ENCODE results near the gene SOX13.

Gene SOX13

DNA sequence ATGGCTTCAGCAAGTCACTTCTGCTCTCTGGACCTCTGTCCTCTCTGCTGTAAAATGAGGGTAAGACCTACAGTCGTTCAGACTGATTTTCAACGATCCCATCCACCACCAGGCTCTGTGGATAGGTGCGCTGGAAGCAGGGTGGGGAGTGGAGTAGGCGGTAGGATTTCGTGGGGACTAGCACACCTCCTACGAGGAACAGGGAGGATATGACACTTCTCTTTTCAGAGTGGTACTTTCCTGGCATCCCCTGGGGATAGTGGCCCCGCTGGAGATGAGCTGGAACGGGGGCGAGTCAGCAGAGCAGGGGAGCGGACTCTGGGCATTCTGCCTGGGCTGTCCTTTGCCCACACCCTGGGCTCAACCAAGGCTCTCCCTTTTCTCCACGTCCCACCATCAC is 61.2 kb downstream of the SOX13 start:
- H3K27me3 ChIP-seq: no peaks in the 10 kb centered on the region
- peak overlapping the region; percentile 38; the same call in 1 of the 2 replicates for H3K4me2 ChIP-seq
- no peak for TF ChIP-seq Cebpa-rat (IDR thresholded peaks at IDR 0.05)
- 0 out of 2 replicates have a peak overlapping the region, but pooled peaks have one; percentile 1 for H3K27ac ChIP-seq
- H3K4me1 ChIP-seq: peaks cover 11% of the 10 kb centered on the region
- H3K4me3 ChIP-seq: no peak overlapping the region
- H3K9ac ChIP-seq: 0 out of 2 replicates have a peak overlapping the region, but pooled peaks have one; percentile 15
- H3K36me3 ChIP-seq: peaks cover 33% of the 10 kb centered on the region
- H4K20me1 ChIP-seq: no peaks in the 10 kb centered on the region
- no peaks in the 10 kb centered on the region for H3K9me3 ChIP-seq

GRCh38 chr1:204136814-204137213 is 63.9 kb downstream of the SOX13 start:
- no peak overlapping the region for H3K4me2 ChIP-seq
- peaks cover 52% of the 10 kb centered on the region for H3K36me3 ChIP-seq
- no peak overlapping the region for H3K9ac ChIP-seq
- peaks cover 11% of the 10 kb centered on the region for H3K4me1 ChIP-seq
- no peaks in the 10 kb centered on the region for H3K9me3 ChIP-seq
- no peak overlapping the region for H3K4me3 ChIP-seq
- H4K20me1 ChIP-seq: no peaks in the 10 kb centered on the region
- H3K27me3 ChIP-seq: no peaks in the 10 kb centered on the region
- H3K27ac ChIP-seq: no peak overlapping the region
- no peak for TF ChIP-seq Cebpa-rat (IDR thresholded peaks at IDR 0.05)

GRCh38 chr1:204139088-204139487 is 66.2 kb downstream of the SOX13 start:
- no peaks in the 10 kb centered on the region for H3K9me3 ChIP-seq
- no peak for TF ChIP-seq Cebpa-rat (IDR thresholded peaks at IDR 0.05)
- H3K4me1 ChIP-seq: peaks cover 6% of the 10 kb centered on the region
- no peak overlapping the region for H3K27ac ChIP-seq
- H3K9ac ChIP-seq: no peak overlapping the region
- peaks cover 54% of the 10 kb centered on the region for H3K36me3 ChIP-seq
- no peak overlapping the region for H3K4me3 ChIP-seq
- H3K27me3 ChIP-seq: no peaks in the 10 kb centered on the region
- no peak overlapping the region for H3K4me2 ChIP-seq
- no peaks in the 10 kb centered on the region for H4K20me1 ChIP-seq

DNA sequence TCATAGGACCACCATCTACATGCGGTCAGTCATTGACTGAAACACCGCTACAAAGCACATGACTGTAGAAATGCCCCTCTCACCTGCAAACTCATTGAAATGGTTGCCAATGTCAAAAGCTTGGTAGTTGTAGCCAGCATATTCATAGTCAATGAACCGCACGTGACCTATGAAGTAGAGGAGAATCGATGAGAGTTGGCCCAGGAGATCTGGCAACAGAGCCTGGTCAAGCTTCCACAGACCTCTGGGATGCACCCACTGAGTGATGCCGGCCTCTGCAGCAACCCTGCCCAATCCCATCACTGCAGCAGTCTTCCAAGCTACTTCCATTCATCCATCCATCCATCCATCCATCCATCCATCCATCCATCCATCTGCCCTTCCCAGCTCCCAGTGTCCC is 67.0 kb downstream of the SOX13 start:
- TF ChIP-seq Cebpa-rat (IDR thresholded peaks at IDR 0.05): no peak

GRCh38 chr1:204141131-204141530 is 68.2 kb downstream of the SOX13 start:
- Histone ChIP-seq H3K4me3 (no peak overlapping the region), H3K4me1 (no peaks in the 10 kb centered on the region), H4K20me1 (no peaks in the 10 kb centered on the region), H3K27ac (no peak overlapping the region), H3K9me3 (no peaks in the 10 kb centered on the region), H3K4me2 (no peak overlapping the region), H3K9ac (no peak overlapping the region), H3K36me3 (peaks cover 52% of the 10 kb centered on the region), H3K27me3 (no peaks in the 10 kb centered on the region)
- TF ChIP-seq Cebpa-rat (IDR thresholded peaks at IDR 0.05): no peak

More for the DNA sequence above, 67.0 kb downstream of the SOX13 start:
- no peak overlapping the region for H3K9ac ChIP-seq
- peaks cover 46% of the 10 kb centered on the region for H3K36me3 ChIP-seq
- H3K4me1 ChIP-seq: no peaks in the 10 kb centered on the region
- no peak overlapping the region for H3K4me2 ChIP-seq
- no peaks in the 10 kb centered on the region for H3K9me3 ChIP-seq
- no peak overlapping the region for H3K27ac ChIP-seq
- H3K4me3 ChIP-seq: no peak overlapping the region
- H4K20me1 ChIP-seq: no peaks in the 10 kb centered on the region
- no peaks in the 10 kb centered on the region for H3K27me3 ChIP-seq

GRCh38 chr1:204142032-204142974 is 69.4 kb downstream of the SOX13 start:
- Histone ChIP-seq H4K20me1 (no peaks in the 10 kb centered on the region), H3K36me3 (peaks cover 47% of the 10 kb centered on the region), H3K27ac (no peak overlapping the region), H3K9me3 (no peaks in the 10 kb centered on the region), H3K4me1 (no peaks in the 10 kb centered on the region), H3K9ac (no peak overlapping the region), H3K4me2 (no peak overlapping the region), H3K4me3 (no peak overlapping the region), H3K27me3 (no peaks in the 10 kb centered on the region)
- TF ChIP-seq Cebpa-rat (IDR thresholded peaks at IDR 0.05): no peak

DNA sequence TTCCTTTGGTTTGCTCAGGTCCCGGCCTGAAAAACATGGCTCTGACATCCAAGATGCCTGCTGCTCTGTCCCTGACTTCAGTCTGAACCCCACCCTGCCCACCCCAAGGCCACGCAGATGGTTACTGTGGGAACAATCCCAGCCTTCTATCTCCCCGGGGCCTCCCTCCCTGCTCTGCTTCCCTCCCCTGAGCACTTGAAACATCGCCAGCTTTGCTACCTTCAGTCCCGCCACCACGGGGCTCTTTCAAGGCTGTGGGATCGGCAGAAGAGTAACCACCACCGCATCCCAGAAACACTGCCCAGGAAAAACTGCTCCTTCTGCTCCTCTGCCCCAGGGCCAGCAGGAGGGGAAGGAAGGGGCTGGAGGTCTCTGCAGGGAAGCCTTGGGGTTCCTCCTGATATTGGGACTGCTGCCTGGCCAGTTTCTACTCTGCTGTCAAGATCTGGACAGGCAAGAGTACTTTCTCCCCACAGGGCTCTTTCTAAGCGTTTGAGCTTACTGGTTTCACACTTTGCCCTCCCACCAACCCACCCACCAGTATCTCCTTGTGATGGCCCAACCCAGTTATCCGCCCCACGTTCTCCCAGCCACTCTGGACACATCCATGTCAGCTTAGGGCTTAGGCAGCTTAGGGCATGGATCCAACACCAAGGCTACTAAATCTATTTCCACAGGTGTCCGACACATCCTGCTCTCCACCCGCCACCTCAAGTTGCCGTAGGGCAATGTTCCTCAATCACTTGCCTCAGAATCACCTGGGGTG is 70.5 kb downstream of the SOX13 start:
- no peaks in the 10 kb centered on the region for H3K4me1 ChIP-seq
- H3K27me3 ChIP-seq: no peaks in the 10 kb centered on the region
- peaks cover 41% of the 10 kb centered on the region for H3K36me3 ChIP-seq
- no peak overlapping the region for H3K4me2 ChIP-seq
- no peaks in the 10 kb centered on the region for H4K20me1 ChIP-seq
- H3K9me3 ChIP-seq: no peaks in the 10 kb centered on the region
- no peak overlapping the region for H3K27ac ChIP-seq
- no peak for TF ChIP-seq Cebpa-rat (IDR thresholded peaks at IDR 0.05)
- no peak overlapping the region for H3K9ac ChIP-seq
- no peak overlapping the region for H3K4me3 ChIP-seq

GRCh38 chr1:204145033-204145504 is 72.2 kb downstream of the SOX13 start:
- Histone ChIP-seq H3K9me3 (no peaks in the 10 kb centered on the region), H3K4me1 (no peaks in the 10 kb centered on the region), H4K20me1 (no peaks in the 10 kb centered on the region), H3K27me3 (no peaks in the 10 kb centered on the region), H3K4me2 (no peak overlapping the region), H3K4me3 (no peak overlapping the region), H3K36me3 (peaks cover 25% of the 10 kb centered on the region), H3K9ac (no peak overlapping the region), H3K27ac (no peak overlapping the region)
- TF ChIP-seq Cebpa-rat (IDR thresholded peaks at IDR 0.05): no peak

DNA sequence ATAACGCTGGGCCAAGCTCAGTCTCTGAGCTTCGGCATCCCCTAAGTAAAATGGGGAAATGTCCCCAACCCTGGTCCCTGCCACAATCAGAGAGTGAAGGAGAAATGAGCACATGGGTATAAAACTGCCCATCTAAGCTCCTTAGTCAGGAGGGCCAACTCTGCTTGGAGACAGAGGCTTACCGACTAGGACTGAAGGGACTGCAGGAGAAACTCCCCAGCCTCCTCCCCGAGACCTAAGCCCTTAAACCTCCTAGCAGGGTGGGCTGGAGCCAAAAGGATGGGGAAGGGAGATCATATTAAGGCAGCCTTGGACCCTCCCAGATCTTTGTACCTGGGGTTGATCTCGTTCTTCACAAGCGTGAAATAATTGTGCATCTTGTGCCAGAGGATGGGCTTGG is 73.4 kb downstream of the SOX13 start:
- Histone ChIP-seq H3K4me2 (no peak overlapping the region), H3K27me3 (no peaks in the 10 kb centered on the region), H3K9me3 (no peaks in the 10 kb centered on the region), H4K20me1 (no peaks in the 10 kb centered on the region), H3K27ac (no peak overlapping the region), H3K9ac (no peak overlapping the region), H3K36me3 (peaks cover 18% of the 10 kb centered on the region; the same call in 1 of the 2 replicates), H3K4me3 (no peak overlapping the region), H3K4me1 (peaks cover 10% of the 10 kb centered on the region)
- TF ChIP-seq Cebpa-rat (IDR thresholded peaks at IDR 0.05): no peak

- Histone ChIP-seq H3K4me3 (no peak overlapping the region), H4K20me1 (no peaks in the 10 kb centered on the region), H3K9me3 (no peaks in the 10 kb centered on the region), H3K4me1 (peaks cover 12% of the 10 kb centered on the region), H3K4me2 (no peak overlapping the region), H3K27me3 (no peaks in the 10 kb centered on the region), H3K36me3 (peaks cover 14% of the 10 kb centered on the region; the same call in 1 of the 2 replicates), H3K9ac (no peak overlapping the region), H3K27ac (no peak overlapping the region)
- no peak for TF ChIP-seq Cebpa-rat (IDR thresholded peaks at IDR 0.05)
Observed at GRCh38 chr1:204146965-204147364, 74.0 kb downstream of the SOX13 start.
